HG03045 (cell line): ENCODE measurements around the gene SLC25A21.

Source experiments
- ATAC-seq: cut with Tn5 transposase; IDR thresholded peaks from one replicate; pipeline ENCODE4 v1.9.1; 2021; ENCODE audit warnings: mild to moderate bottlenecking, moderate library complexity; ENCODE audit not compliant: unreplicated experiment

SLC25A21 gene

DNA sequence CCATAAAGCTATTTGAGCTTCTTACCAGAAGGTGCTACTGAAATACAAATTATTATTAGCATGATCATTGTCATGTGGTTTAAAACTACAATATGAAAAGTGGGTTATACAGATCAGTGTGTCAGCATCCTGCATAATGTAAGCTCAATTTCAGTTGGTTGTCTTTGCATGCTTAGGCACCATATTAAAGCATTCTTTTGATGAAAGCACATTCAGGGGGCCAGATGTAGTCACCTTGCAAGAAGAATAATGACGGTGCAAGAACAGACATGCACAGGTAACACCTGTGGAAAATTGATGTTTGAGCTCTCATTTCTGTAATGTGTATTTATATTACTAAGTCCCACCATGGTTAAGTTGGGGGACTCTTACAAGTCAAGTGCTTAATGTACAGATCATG is 386.9 kb downstream of the SLC25A21 start:
- no peak for ATAC-seq

- ATAC-seq: no peak
These were observed 387.9 kb downstream of the SLC25A21 start for GRCh38 chr14:36784541-36784940.

GRCh38 chr14:36781897-36782296 is 390.5 kb downstream of the SLC25A21 start:
- no peak for ATAC-seq

- ATAC-seq: no peak
These were observed 398.8 kb downstream of the SLC25A21 start for GRCh38 chr14:36773558-36773957.

DNA sequence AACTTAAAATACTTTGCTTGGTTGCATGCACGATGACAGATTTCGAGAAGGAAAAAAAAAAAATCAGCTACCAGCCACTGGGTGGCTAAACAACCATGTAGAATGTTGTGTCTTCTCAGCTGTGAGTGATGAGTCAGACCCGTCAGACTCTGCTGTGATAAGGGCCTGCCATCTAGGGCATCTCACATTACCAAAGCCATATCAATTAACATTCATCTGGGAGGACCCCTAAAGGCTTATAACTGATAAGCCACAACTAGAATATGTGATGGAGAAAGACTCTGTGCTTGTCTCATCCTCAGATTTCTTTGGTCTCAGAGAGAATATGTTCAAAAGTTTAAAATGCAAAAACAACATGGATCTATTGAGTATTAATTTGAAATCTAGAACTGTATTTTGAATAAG is 399.3 kb downstream of the SLC25A21 start:
- ATAC-seq: no peak

- no peak for ATAC-seq
These were observed 401.3 kb downstream of the SLC25A21 start for GRCh38 chr14:36771028-36771640.

DNA sequence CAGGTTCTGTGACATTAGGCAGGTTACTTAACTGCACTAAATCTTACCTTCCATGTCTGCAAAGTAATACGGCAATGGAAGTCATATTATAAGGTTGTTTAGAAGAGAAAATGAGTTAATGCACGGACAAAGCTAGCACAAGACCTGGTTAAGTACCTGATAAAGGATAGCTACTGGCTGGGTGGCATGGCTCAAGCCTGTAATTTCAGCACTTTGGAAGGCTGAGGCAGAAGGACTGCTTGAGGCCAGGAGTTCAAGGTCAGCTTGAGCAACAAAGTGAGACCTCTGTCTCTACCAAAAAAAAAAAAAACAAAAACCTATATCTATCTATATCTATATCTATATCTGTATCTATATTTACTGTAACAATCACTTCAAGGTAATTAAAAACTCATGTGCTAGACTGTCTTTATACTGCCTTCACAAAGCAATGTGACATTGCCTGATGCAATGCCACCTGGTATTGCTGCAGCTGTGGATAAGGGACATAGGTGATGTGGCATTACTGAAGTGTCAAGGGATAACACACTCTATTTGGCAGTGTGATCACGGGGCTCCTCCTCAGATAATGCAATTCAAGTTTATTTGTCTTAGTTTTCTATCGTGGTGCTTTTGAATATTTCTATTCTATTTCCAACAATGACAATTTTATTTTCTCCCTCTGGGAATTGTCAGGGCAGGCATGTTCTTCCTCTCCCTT is 403.6 kb downstream of the SLC25A21 start:
- ATAC-seq: no peak

- ATAC-seq: no peak
These were observed 404.7 kb downstream of the SLC25A21 start for GRCh38 chr14:36767603-36768281.

DNA sequence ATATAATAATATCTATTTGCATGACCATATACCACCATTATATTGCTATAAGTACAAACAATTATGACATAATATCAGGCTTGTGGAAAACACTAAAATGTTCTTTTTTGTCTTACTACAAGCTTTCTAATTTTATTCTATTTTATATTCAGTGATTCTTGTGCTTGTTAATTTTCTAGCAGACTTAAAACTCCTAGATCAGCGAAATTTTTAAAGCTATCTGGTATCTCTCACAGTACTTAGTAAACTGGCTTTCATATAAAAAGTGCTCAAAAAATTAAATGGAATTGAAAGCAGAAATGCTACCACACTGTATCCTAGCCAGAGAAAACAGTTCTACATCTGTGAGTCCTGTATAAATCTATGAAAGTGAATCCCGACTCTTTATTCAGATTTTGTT is 405.4 kb downstream of the SLC25A21 start:
- ATAC-seq: no peak

- ATAC-seq: no peak
These were observed 414.4 kb downstream of the SLC25A21 start for GRCh38 chr14:36757734-36758601.

DNA sequence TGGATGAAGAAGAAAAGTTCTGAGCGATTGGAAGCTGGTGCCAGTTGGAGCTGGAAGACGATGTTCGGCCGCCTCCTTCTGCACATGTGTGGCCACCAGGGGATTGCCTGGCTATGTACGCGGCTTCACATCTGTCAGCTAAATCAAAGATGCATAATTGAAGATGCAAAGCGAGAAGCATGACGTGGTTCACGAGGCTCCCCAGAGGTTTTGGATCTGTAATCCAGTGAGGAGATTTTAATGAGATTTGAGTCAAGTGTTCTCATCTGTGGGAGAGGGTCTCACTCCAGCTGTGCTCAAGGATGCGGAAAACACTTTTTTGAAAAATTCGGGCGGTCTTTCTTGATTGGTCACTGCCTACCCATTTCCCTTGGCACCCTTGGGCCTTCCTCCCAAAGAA is 416.2 kb downstream of the SLC25A21 start:
- no peak for ATAC-seq

DNA sequence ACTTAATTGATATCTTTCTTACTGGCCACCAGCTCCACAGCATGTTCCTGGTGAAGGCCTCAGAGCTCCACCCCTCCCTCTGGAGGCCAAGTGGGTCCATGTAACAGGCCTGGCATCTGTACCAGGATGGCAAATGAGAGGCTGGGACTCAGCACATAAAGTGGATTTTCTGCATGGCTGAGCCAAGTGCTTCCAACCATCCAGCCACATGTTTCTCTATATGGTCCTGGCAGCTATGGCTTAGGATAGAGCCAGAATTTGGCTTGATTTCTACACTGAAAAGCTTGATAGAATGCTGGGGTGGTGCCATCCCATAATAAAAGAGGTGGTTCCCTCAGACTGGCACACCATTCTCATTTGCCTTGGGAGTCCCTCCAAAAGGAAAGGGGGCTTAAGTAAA is 416.6 kb downstream of the SLC25A21 start:
- no peak for ATAC-seq

DNA sequence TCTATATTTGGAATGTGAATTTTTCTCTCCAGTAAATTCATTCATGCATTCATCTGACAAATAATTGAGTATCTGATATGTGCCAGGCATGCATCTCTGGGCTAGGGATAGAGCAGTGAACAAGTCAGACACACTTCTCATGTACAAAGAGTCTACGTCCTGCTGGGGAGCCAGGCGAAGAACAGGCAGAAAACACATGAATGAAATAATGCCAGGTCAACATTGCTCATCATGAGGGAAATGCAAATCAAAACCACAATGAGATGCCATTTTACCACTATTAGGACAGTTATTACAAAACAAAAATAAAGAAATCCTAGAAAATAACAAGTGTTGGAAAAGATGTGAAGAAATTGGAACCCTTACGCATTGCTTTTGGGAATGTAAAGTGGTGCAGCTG is 420.5 kb downstream of the SLC25A21 start:
- ATAC-seq: no peak

DNA sequence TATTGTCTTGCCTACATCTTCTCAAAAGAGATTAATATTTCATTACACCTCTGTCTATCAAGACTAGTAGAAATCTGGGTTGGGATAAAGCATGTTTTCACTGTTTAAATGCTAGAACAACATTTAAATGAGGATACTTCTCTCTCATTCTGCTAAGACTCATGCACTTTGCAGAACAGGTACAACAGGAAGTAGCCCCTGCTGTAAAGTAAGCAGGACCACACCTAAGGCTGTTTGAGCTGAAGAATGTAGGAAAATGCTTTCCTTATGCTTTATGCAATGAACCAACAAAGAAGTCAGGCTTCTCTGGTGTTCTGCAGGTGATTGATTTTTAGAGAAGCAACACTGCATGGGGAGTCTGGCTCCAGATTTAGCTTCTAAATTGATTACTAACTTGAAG is 421.3 kb downstream of the SLC25A21 start:
- ATAC-seq: no peak

DNA sequence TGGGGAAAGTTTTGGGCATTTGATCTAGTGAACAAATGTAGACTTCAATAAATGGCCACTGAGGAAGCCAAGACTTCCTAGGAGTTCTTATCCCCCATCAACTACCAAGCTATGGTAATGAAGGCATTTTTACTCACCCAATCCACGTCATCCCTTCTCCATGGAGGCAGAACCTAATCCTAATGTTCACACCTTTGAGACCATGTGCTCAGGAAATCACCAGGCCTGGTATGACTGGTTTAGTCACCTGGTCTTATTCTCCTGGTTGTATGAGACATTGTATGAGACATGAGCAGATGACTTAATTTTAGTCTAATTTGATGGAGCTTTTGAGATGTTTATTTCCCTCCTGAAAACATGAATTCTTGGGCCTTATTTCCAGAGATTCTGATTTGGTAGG is 422.2 kb downstream of the SLC25A21 start:
- no peak for ATAC-seq

- ATAC-seq: no peak
These were observed 423.7 kb downstream of the SLC25A21 start for GRCh38 chr14:36748610-36749213.

- ATAC-seq: no peak
These were observed 424.8 kb downstream of the SLC25A21 start for GRCh38 chr14:36747411-36748184.

GRCh38 chr14:36746872-36747271 is 425.5 kb downstream of the SLC25A21 start:
- no peak for ATAC-seq

GRCh38 chr14:36741858-36742257 is 430.5 kb downstream of the SLC25A21 start:
- no peak for ATAC-seq

GRCh38 chr14:36738269-36738668 is 434.1 kb downstream of the SLC25A21 start:
- ATAC-seq: no peak
